Measurements from ENCODE around the gene BARX2.

DNA sequence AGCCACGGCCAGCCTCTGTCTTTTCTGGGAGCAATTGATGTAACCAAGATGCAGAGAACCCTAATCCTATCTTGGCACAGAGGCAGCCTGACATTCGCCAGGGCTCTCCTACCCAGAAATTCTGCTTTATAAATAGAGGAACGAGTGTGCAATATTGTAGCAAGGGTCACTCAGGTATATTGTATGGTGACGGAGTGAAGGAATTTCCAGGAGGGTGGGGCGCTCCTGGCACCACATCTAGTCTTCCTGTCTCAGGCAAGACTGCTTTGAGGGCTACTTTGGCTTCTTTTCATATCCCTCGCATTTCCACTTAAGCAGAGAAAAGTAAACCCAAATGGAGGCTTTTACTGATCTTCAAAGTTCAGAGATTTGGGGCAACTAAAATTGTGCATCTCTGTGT is 114.4 kb downstream of the BARX2 start:
- TF ChIP-seq GATA2 (IDR thresholded peaks at IDR 0.05; ENCODE audit: low read depth, low read length) (no peak), GATA3 (IDR thresholded peaks at IDR 0.05; ENCODE audit: low read depth, low read length) (no peak)

All from SH-SY5Y (cell line).